Measurements from ENCODE around the gene STXBP5L.
"Not testable (repeated sequence)": the region's sequence is repeated elsewhere in the genome, so short reads cannot be mapped to it uniquely, and the experiment has no call there.

Gene STXBP5L

DNA sequence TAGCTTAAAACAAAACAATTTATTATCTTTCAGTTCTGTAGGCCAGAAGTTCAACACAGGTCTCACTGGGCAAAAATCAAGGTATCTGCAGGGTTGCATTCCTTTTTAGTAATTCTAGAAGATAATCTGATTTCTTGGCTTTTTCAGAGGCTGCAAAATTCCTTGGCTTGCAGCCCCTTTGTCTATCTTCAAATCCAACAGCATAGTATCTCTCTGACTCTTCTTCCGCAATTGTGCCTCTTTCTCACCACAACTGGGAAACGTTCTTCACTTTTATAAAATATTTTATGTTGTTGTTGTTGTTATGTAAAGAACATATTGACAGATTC is 218.7 kb downstream of the STXBP5L start:
- no peak overlapping the region for H3K4me3 ChIP-seq (ENCODE audit: extremely low read depth, insufficient read depth, low read length, poor library complexity, severe bottlenecking)
- H3K36me3 ChIP-seq (ENCODE audit: control insufficient read depth, insufficient read depth, low read length): no peaks in the 10 kb centered on the region
- no peaks in the 10 kb centered on the region for H3K4me1 ChIP-seq (ENCODE audit: control insufficient read depth, insufficient read depth, low read length, poor library complexity, severe bottlenecking)
- no CpG with 5 or more reads among the region's 2 CpGs for WGBS, 2 experiments (ENCODE audit: insufficient coverage in 2 of 2)
- H3K27ac ChIP-seq (ENCODE audit: low read depth, low read length, severe bottlenecking): no peak overlapping the region
- no peaks in the 10 kb centered on the region for H3K9me3 ChIP-seq (ENCODE audit: control insufficient read depth, low read length)

DNA sequence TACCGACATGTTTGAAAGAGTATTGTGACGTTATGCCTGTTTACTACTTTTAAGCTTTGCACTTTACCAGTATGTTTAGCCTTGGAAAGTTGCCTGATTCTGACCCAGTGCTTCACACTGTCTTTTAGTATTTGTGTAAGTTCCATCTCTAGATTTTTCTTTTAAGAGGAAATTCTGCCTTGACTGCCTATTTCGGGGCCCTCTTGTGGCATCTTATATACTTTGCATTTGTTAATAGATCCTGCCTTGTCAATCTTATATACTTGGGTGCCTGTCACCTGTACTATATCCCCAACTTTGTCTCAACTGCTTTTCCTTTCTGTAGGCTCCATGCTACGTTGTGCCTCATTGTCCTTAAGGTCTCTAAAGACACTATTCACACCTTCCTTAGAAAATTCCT is 244.6 kb downstream of the STXBP5L start:
- Histone ChIP-seq H3K36me3 (ENCODE audit: control insufficient read depth, insufficient read depth, low read length) (no peaks in the 10 kb centered on the region), H3K27ac (ENCODE audit: low read depth, low read length, severe bottlenecking) (no peak overlapping the region), H3K9me3 (ENCODE audit: control insufficient read depth, low read length) (no peaks in the 10 kb centered on the region), H3K4me3 (ENCODE audit: extremely low read depth, insufficient read depth, low read length, poor library complexity, severe bottlenecking) (no peak overlapping the region), H3K4me1 (ENCODE audit: control insufficient read depth, insufficient read depth, low read length, poor library complexity, severe bottlenecking) (peaks cover 5% of the 10 kb centered on the region)
- 74 to 83% methylated on average over 4 of the region's 4 CpGs for WGBS, 2 experiments (ENCODE audit: insufficient coverage in 2 of 2)

DNA sequence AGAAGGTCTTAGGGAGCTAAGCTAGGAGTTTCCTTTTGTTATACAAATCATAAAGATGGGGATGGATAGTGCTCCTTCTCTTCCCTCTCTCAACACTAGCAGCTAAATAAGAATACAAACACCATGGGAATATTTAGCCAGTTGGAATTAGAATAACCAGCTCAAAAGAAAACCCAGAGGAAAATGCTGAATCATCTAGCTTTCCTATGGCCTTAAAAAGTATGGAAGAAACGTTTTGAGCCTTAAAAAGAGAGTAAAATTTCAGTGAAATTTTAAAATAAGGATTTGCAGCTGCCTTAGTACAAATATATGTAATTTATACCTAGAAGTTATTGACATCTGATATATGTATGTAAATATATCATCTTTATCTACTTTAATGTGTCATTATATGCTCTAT is 245.8 kb downstream of the STXBP5L start:
- WGBS, 2 experiments (ENCODE audit: insufficient coverage in 2 of 2): no CpG with 5 or more reads among the region's 1 CpG
- Histone ChIP-seq H3K4me1 (ENCODE audit: control insufficient read depth, insufficient read depth, low read length, poor library complexity, severe bottlenecking) (peaks cover 5% of the 10 kb centered on the region), H3K4me3 (ENCODE audit: extremely low read depth, insufficient read depth, low read length, poor library complexity, severe bottlenecking) (no peak overlapping the region), H3K36me3 (ENCODE audit: control insufficient read depth, insufficient read depth, low read length) (no peaks in the 10 kb centered on the region), H3K9me3 (ENCODE audit: control insufficient read depth, low read length) (no peaks in the 10 kb centered on the region), H3K27ac (ENCODE audit: low read depth, low read length, severe bottlenecking) (no peak overlapping the region)

DNA sequence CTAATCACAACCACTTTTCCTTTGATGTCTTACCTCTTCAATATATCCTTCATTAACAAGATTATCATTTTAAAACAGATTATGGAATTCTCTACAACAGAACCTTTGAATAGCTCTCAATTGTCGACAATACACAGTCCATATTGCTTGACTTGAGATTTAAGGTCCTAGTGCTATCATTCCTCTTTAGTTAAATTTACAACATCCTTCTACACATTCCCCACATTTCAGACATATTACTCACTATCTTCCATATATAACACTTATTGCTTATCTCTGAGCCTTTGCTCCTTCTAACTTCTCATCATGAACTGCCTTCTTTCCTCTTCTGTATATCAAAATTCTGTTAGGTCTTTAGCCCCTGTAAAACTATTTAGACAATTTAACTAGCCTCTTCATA is 247.0 kb downstream of the STXBP5L start:
- no peaks in the 10 kb centered on the region for H3K36me3 ChIP-seq (ENCODE audit: control insufficient read depth, insufficient read depth, low read length)
- H3K27ac ChIP-seq (ENCODE audit: low read depth, low read length, severe bottlenecking): peak overlapping the region; percentile 26
- no peak overlapping the region for H3K4me3 ChIP-seq (ENCODE audit: extremely low read depth, insufficient read depth, low read length, poor library complexity, severe bottlenecking)
- no peaks in the 10 kb centered on the region for H3K9me3 ChIP-seq (ENCODE audit: control insufficient read depth, low read length)
- WGBS, 2 experiments (ENCODE audit: insufficient coverage in 2 of 2): 70 to 80% methylated on average over 1 of the region's 1 CpG
- H3K4me1 ChIP-seq (ENCODE audit: control insufficient read depth, insufficient read depth, low read length, poor library complexity, severe bottlenecking): peaks cover 5% of the 10 kb centered on the region

DNA sequence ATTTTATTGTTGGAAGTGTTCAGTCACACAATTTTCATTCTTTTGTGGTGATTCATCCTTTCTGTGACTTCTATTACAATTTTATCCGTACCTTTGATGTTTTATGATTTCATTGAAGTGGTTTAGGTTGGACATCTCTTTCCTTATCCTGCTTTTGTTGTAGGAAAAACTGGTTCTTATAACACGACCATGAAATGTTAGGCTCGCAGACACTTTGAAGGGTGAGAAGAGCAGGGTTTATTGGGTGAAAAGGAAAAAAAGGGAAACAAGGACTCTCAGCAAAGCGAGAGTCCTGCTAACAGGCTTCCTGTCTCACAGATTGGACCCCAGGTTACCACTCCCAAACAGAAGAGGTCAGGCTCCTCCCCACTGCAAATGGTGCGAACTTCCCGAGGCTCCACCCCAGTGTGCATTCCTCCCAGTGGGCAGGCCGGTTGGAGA is 257.4 kb downstream of the STXBP5L start:
- no peak overlapping the region for H3K27ac ChIP-seq (ENCODE audit: low read depth, low read length, severe bottlenecking)
- no peaks in the 10 kb centered on the region for H3K9me3 ChIP-seq (ENCODE audit: control insufficient read depth, low read length)
- no peak overlapping the region for H3K4me3 ChIP-seq (ENCODE audit: extremely low read depth, insufficient read depth, low read length, poor library complexity, severe bottlenecking)
- 89 to 94% methylated on average over 4 of the region's 7 CpGs for WGBS, 2 experiments (ENCODE audit: insufficient coverage in 2 of 2)
- H3K4me1 ChIP-seq (ENCODE audit: control insufficient read depth, insufficient read depth, low read length, poor library complexity, severe bottlenecking): no peaks in the 10 kb centered on the region
- H3K36me3 ChIP-seq (ENCODE audit: control insufficient read depth, insufficient read depth, low read length): no peaks in the 10 kb centered on the region

DNA sequence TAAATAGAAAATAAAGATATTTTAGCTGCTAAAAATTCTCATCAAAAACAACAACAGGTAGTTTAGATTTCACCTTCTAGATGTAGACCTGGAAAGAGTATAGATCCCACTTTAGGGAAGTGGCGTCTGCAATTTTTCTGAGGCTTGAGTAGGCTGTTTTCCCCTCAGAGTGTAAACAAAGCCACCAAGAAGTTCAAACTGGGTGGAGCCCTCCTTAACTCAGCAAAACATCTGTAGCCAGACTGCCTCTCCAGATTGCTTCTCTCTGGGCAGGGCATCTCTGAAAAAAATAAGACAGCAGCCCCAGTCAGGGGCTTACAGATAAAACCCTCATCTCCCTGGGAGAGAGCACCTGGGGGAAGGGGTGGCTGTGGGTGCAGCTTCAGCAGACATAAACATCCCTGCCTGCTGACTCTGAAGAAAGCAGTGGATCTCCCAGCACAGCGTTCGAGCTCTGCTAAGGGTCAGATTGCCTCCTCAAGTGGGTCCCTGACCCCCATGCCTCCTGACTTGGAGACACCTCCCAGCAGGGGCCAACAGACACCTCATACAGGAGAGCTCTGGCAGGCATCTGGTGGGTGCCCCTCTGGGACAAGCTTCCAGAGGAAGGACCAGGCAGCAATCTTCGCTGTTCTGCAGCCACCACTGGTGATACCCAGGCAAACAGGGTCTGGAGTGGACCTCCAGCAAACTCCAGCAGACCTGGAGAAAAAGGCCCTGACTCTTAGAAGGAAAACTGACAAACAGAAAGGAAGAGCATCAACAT is 259.6 kb downstream of the STXBP5L start:
- 89 to 97% methylated on average over 3 to 4 of the region's 4 CpGs for WGBS, 2 experiments (ENCODE audit: insufficient coverage in 2 of 2)
- H3K27ac ChIP-seq (ENCODE audit: low read depth, low read length, severe bottlenecking): no peak overlapping the region

DNA sequence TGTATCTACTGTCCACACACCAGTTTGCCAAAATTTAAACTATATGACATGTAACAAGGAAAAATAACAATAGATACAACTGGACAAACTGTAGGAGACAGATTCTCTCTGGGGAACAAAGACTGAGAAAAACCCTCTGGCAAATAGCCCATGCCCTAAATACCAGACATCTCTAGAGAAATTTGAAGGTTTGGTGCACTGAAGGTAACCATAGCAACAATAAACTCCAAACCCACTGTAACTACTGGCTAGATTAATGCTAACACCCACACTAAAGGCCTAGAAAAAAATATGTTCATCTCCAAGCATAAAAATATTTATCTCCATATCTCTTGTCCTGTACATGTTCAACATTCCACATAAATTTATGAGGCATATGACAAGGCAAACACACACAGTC is 267.1 kb downstream of the STXBP5L start:
- Histone ChIP-seq H3K27ac (ENCODE audit: low read depth, low read length, severe bottlenecking) (no peak overlapping the region), H3K4me1 (ENCODE audit: control insufficient read depth, insufficient read depth, low read length, poor library complexity, severe bottlenecking) (no peaks in the 10 kb centered on the region), H3K9me3 (ENCODE audit: control insufficient read depth, low read length) (peaks cover 3% of the 10 kb centered on the region), H3K4me3 (ENCODE audit: extremely low read depth, insufficient read depth, low read length, poor library complexity, severe bottlenecking) (no peak overlapping the region), H3K36me3 (ENCODE audit: control insufficient read depth, insufficient read depth, low read length) (no peaks in the 10 kb centered on the region)

More for the DNA sequence above, 259.6 kb downstream of the STXBP5L start:
- Histone ChIP-seq H3K9me3 (ENCODE audit: control insufficient read depth, low read length) (peaks cover 3% of the 10 kb centered on the region), H3K4me3 (ENCODE audit: extremely low read depth, insufficient read depth, low read length, poor library complexity, severe bottlenecking) (no peak overlapping the region), H3K36me3 (ENCODE audit: control insufficient read depth, insufficient read depth, low read length) (no peaks in the 10 kb centered on the region), H3K4me1 (ENCODE audit: control insufficient read depth, insufficient read depth, low read length, poor library complexity, severe bottlenecking) (no peaks in the 10 kb centered on the region)

DNA sequence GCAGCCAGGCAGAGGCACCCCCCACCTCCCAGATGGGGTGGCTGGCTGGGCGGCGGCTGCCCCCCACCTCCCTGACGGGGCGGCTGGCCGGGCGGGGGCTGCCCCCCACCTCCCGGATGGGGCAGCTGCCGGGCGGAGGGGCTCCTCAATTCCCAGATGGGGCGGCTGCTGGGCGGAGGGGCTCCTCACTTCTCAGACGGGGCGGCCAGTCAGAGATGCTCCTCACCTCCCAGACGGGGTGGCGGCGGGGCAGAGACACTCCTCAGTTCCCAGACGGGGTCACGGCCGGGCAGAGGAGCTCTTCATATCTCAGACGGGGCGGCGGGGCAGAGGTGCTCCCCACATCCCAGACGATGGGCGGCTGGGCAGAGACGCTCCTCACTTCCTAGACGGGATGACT is 282.6 kb downstream of the STXBP5L start:
- WGBS, 2 experiments (ENCODE audit: insufficient coverage in 2 of 2): 92 to 95% methylated on average over 14 to 23 of the region's 26 CpGs
- not testable (repeated sequence) for H3K4me1 ChIP-seq (ENCODE audit: control insufficient read depth, insufficient read depth, low read length, poor library complexity, severe bottlenecking); H3K9me3 ChIP-seq (ENCODE audit: control insufficient read depth, low read length); H3K27ac ChIP-seq (ENCODE audit: low read depth, low read length, severe bottlenecking); H3K4me3 ChIP-seq (ENCODE audit: extremely low read depth, insufficient read depth, low read length, poor library complexity, severe bottlenecking); H3K36me3 ChIP-seq (ENCODE audit: control insufficient read depth, insufficient read depth, low read length)

DNA sequence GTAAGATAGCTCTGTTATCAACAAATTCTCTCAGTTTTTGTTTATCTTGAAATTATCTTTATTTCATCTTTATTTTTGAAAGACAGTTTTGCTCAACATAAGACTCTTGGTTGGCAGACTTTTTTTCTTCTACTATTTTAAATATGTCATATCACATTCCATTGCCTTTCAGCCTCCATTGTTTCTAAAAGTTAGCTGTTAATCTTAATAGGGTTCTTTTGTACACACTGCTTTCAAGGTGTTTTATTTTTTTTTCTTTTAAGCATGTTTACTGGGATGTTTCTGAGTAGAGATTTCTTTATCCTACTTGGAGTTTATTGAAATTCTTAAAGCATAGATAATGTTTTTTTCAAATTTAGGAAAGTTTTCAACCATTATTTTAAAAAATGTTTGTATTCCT is 294.6 kb downstream of the STXBP5L start:
- Histone ChIP-seq H3K4me3 (ENCODE audit: extremely low read depth, insufficient read depth, low read length, poor library complexity, severe bottlenecking) (no peak overlapping the region), H3K9me3 (ENCODE audit: control insufficient read depth, low read length) (no peaks in the 10 kb centered on the region), H3K4me1 (ENCODE audit: control insufficient read depth, insufficient read depth, low read length, poor library complexity, severe bottlenecking) (no peaks in the 10 kb centered on the region), H3K36me3 (ENCODE audit: control insufficient read depth, insufficient read depth, low read length) (no peaks in the 10 kb centered on the region), H3K27ac (ENCODE audit: low read depth, low read length, severe bottlenecking) (no peak overlapping the region)

DNA sequence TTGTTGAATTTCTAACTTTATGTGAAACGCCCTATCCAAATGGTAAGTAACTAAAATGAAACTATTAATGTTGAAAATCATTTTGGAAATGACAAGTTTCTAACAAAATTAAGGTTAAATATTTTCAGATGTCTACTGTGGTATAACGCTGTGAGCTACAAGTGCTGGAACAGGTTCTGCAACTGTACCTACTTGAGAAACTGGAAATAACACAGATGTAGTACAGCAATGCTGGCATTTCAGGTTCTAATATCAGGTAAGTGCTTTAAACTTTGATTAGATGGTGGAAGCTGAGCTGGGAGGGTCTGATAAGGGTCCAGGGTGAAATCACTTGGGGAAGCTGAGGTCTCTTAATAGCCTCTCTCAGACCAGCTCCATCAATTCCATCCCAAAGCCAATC is 315.1 kb downstream of the STXBP5L start:
- Histone ChIP-seq H3K27ac (ENCODE audit: low read depth, low read length, severe bottlenecking) (no peak overlapping the region), H3K4me1 (ENCODE audit: control insufficient read depth, insufficient read depth, low read length, poor library complexity, severe bottlenecking) (no peaks in the 10 kb centered on the region), H3K4me3 (ENCODE audit: extremely low read depth, insufficient read depth, low read length, poor library complexity, severe bottlenecking) (no peak overlapping the region), H3K36me3 (ENCODE audit: control insufficient read depth, insufficient read depth, low read length) (no peaks in the 10 kb centered on the region), H3K9me3 (ENCODE audit: control insufficient read depth, low read length) (no peaks in the 10 kb centered on the region)
- WGBS, 2 experiments (ENCODE audit: insufficient coverage in 2 of 2): 80 to 100% methylated on average over 1 of the region's 2 CpGs

DNA sequence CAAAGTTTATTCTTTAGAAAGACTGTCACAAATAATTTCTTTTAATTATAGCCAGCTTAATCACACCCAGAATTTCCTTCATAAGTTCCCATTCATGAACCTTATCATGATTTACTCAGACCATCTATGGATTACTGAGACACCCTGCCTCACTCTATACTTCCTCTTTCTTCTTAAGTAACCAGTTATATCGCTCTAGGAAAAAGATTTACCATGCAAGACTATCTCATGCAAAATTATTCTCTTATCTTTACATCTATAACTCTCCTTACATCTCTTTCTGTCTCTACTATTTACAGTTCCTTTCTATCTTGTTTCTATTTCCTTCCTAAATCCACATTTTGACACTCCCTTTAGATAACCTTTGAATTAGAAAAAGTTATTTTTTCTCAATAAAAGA is 321.0 kb downstream of the STXBP5L start:
- Histone ChIP-seq H3K9me3 (ENCODE audit: control insufficient read depth, low read length) (no peaks in the 10 kb centered on the region), H3K27ac (ENCODE audit: low read depth, low read length, severe bottlenecking) (no peak overlapping the region), H3K4me3 (ENCODE audit: extremely low read depth, insufficient read depth, low read length, poor library complexity, severe bottlenecking) (no peak overlapping the region), H3K4me1 (ENCODE audit: control insufficient read depth, insufficient read depth, low read length, poor library complexity, severe bottlenecking) (no peaks in the 10 kb centered on the region), H3K36me3 (ENCODE audit: control insufficient read depth, insufficient read depth, low read length) (no peaks in the 10 kb centered on the region)
- WGBS, 2 experiments (ENCODE audit: insufficient coverage in 2 of 2): 85 to 100% methylated on average over 1 of the region's 1 CpG

Data from mesodermal cell (in vitro differentiated cells).